Stomach smooth muscle (tissue), 2 donors: Measurements from ENCODE around the gene AVL9.

Experiments used
- H3K27ac ChIP-seq: one replicate; pipeline ENCODE4 v1.7.0; 2013; ENCODE audit warnings: mild to moderate bottlenecking, low read length, inconsistent platforms
- H3K27me3 ChIP-seq, 2 donors: one replicate each; pipeline ENCODE4 v1.7.0; 2013; ENCODE audit warnings: low read length in 2 of 2; ENCODE audit not compliant: insufficient read depth in 2 of 2, control insufficient read depth in 1 of 2
- H3K36me3 ChIP-seq, 2 donors: one replicate each; pipeline ENCODE4 v1.7.0; 2013; ENCODE audit warnings: low read length in 2 of 2; ENCODE audit not compliant: control insufficient read depth in 2 of 2, insufficient read depth in 2 of 2
- H3K4me1 ChIP-seq: one replicate; pipeline ENCODE4 v1.7.0; 2013; ENCODE audit warnings: low read length; ENCODE audit not compliant: control insufficient read depth, insufficient read depth
- H3K4me3 ChIP-seq, 2 donors: one replicate each; pipeline ENCODE4 v1.7.0; 2013; ENCODE audit warnings: low read length in 2 of 2
- H3K9ac ChIP-seq, 2 donors: one replicate each; pipeline ENCODE4 v1.7.0; 2013; ENCODE audit warnings: low read length in 2 of 2, mild to moderate bottlenecking in 1 of 2
- H3K9me3 ChIP-seq, 2 donors: one replicate each; pipeline ENCODE4 v1.7.0; 2013; ENCODE audit warnings: low read length in 2 of 2; ENCODE audit not compliant: control insufficient read depth in 2 of 2
- donor health status: healthy.
- donor health status: Pancreatic carcinoma.

The AVL9 gene

GRCh38 chr7:32470871-32471270 lies 24.4 kb upstream of the AVL9 start:
- Histone ChIP-seq H3K9ac (no peak overlapping the region), H3K27ac (no peak overlapping the region), H3K4me1 (peaks cover 5% of the 10 kb centered on the region), H3K9me3 (no peaks in the 10 kb centered on the region), H3K4me3 (no peak overlapping the region), H3K27me3 (no peaks in the 10 kb centered on the region), H3K36me3 (no peaks in the 10 kb centered on the region)

- H3K4me1 ChIP-seq = peaks cover 5% of the 10 kb centered on the region
- H3K36me3 ChIP-seq = no peaks in the 10 kb centered on the region
Observed at GRCh38 chr7:32472015-32472414, 23.3 kb upstream of the AVL9 start.

GRCh38 chr7:32474008-32474407 lies 21.3 kb upstream of the AVL9 start:
- H3K4me3 ChIP-seq = no peak overlapping the region
- peaks cover 5% of the 10 kb centered on the region for H3K4me1 ChIP-seq
- no peaks in the 10 kb centered on the region for H3K27me3 ChIP-seq
- no peak overlapping the region for H3K27ac ChIP-seq
- no peaks in the 10 kb centered on the region for H3K36me3 ChIP-seq
- no peak overlapping the region for H3K9ac ChIP-seq
- H3K9me3 ChIP-seq = no peaks in the 10 kb centered on the region

More at GRCh38 chr7:32472015-32472414, 23.3 kb upstream of the AVL9 start:
- Histone ChIP-seq H3K9ac (no peak overlapping the region), H3K4me3 (no peak overlapping the region), H3K27ac (no peak overlapping the region), H3K27me3 (no peaks in the 10 kb centered on the region), H3K9me3 (no peaks in the 10 kb centered on the region)

- Histone ChIP-seq H3K9me3 (no peaks in the 10 kb centered on the region), H3K36me3 (no peaks in the 10 kb centered on the region), H3K4me1 (peaks cover 5% of the 10 kb centered on the region), H3K9ac (no peak overlapping the region), H3K27ac (no peak overlapping the region), H3K27me3 (no peaks in the 10 kb centered on the region), H3K4me3 (no peak overlapping the region)
Observed at GRCh38 chr7:32476816-32477648, 18.3 kb upstream of the AVL9 start.

GRCh38 chr7:32477649-32477980 lies 17.7 kb upstream of the AVL9 start:
- H3K27ac ChIP-seq = no peak overlapping the region
- no peaks in the 10 kb centered on the region for H3K9me3 ChIP-seq
- no peaks in the 10 kb centered on the region for H3K27me3 ChIP-seq
- H3K4me3 ChIP-seq = no peak overlapping the region
- no peaks in the 10 kb centered on the region for H3K36me3 ChIP-seq
- H3K9ac ChIP-seq = no peak overlapping the region
- H3K4me1 ChIP-seq = peaks cover 5% of the 10 kb centered on the region

- H3K9ac ChIP-seq = no peak overlapping the region
- no peaks in the 10 kb centered on the region for H3K9me3 ChIP-seq
- no peak overlapping the region for H3K27ac ChIP-seq
- no peak overlapping the region for H3K4me3 ChIP-seq
- peaks cover 4% of the 10 kb centered on the region for H3K4me1 ChIP-seq
- H3K27me3 ChIP-seq = no peaks in the 10 kb centered on the region
- H3K36me3 ChIP-seq = peaks cover 0 to under 1% of the 10 kb centered on the region in 2 donors
Observed at GRCh38 chr7:32479574-32480200, 15.6 kb upstream of the AVL9 start.

GRCh38 chr7:32481176-32481575 lies 14.1 kb upstream of the AVL9 start:
- no peak overlapping the region for H3K27ac ChIP-seq
- H3K36me3 ChIP-seq = peaks cover 0 to 8% of the 10 kb centered on the region in 2 donors
- no peak overlapping the region for H3K9ac ChIP-seq
- no peaks in the 10 kb centered on the region for H3K9me3 ChIP-seq
- no peaks in the 10 kb centered on the region for H3K4me1 ChIP-seq
- H3K4me3 ChIP-seq = no peak overlapping the region
- H3K27me3 ChIP-seq = no peaks in the 10 kb centered on the region

GRCh38 chr7:32481921-32482320 lies 13.4 kb upstream of the AVL9 start:
- no peaks in the 10 kb centered on the region for H3K4me1 ChIP-seq
- no peak overlapping the region for H3K27ac ChIP-seq
- H3K4me3 ChIP-seq = no peak overlapping the region
- H3K36me3 ChIP-seq = peaks cover 0 to 8% of the 10 kb centered on the region in 2 donors
- no peak overlapping the region for H3K9ac ChIP-seq
- no peaks in the 10 kb centered on the region for H3K9me3 ChIP-seq
- no peaks in the 10 kb centered on the region for H3K27me3 ChIP-seq

GRCh38 chr7:32489788-32490126 lies 5.5 kb upstream of the AVL9 start:
- Histone ChIP-seq H3K27ac (peak overlapping the region; percentile 82), H3K27me3 (no peaks in the 10 kb centered on the region), H3K9ac (peak overlapping the region; percentile 78 to 90), H3K36me3 (peaks cover 7% of the 10 kb centered on the region in 2 donors), H3K4me1 (peaks cover 3% of the 10 kb centered on the region), H3K4me3 (peak overlapping the region; percentile 94 to 96), H3K9me3 (no peaks in the 10 kb centered on the region)

GRCh38 chr7:32490127-32490796 lies 5.0 kb upstream of the AVL9 start, which contains the start of gene LSM5:
Gene LSM5, minus strand, starts transcription at chr7:32490380. Its CDS starts 15 bp downstream, at chr7:32490365.
- H3K9ac ChIP-seq = peak within 1 kb of the TSS; percentile 78 to 90
- peaks cover 2 to 7% of the 10 kb centered on the region in 2 donors for H3K36me3 ChIP-seq
- peaks cover 3% of the 10 kb centered on the region for H3K4me1 ChIP-seq
- no peaks in the 10 kb centered on the region for H3K9me3 ChIP-seq
- peak within 1 kb of the TSS; percentile 94 to 96 for H3K4me3 ChIP-seq
- H3K27ac ChIP-seq = peak within 1 kb of the TSS; percentile 82
- no peaks in the 10 kb centered on the region for H3K27me3 ChIP-seq
